Measurements from ENCODE around the gene CD164L2.

DNA sequence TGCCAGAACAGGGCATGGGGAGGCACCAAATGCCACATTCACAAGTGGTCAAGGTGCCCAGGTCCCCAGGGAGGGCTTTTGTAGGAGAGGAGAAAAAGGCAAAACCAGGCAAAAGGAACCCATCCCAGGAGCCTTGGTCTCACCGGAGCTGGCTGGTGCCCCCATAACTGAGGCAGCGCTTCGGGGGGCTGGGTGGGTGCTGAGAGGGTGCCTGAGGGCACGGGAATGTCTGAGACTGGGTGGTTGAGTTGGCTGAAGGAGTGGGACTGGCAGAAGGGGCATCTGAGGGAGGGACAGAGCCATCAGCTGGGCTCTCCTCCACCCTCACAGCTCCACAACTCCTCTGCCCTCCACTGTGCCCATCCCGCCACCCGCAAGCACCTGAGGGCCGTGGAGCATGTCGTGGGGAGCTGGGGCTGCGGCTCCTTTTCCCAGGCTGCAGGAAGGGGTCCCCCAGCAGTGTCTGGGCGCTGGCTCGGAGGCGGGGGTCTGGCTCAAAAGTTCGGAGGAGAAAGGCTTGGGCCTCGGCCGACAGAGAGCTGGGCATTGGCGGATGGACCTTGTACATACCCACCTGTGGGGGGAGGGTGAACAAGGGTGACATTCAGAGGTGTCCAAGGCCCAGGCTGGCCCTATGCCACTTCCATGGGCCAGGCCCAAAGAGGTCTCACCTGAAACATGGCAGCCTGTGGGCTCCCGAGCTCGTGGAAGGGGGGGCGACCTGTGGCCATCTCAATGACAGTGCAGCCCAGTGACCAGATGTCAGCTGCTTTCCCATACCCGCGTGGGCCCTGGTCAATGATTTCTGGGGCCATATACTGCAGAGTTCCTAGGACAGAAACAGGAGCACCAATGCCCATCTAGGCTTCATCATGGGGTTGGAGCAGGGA lies 24.9 kb downstream of the CD164L2 start:
- TF ChIP-seq ZFP30 (CRISPR knock-in tag; IDR thresholded peaks at IDR 0.05) (no peak), ZFP3 (CRISPR knock-in tag; IDR thresholded peaks at IDR 0.05) (no peak), TOX (CRISPR knock-in tag; IDR thresholded peaks at IDR 0.05; ENCODE audit: borderline replicate concordance) (no peak), CSDC2 (CRISPR knock-in tag; IDR thresholded peaks at IDR 0.05) (no peak), RARB (CRISPR knock-in tag; IDR thresholded peaks at IDR 0.05) (no peak), TCF4 (CRISPR knock-in tag; IDR thresholded peaks at IDR 0.05; ENCODE audit: borderline replicate concordance) (no peak), ZC3H10 (CRISPR knock-in tag; IDR thresholded peaks at IDR 0.05) (no peak), GLIS3 (CRISPR knock-in tag; IDR thresholded peaks at IDR 0.05) (no peak), ESRRG (CRISPR knock-in tag; IDR thresholded peaks at IDR 0.05) (no peak), SNAI2 (CRISPR knock-in tag; IDR thresholded peaks at IDR 0.05) (no peak), OSR1 (CRISPR knock-in tag; IDR thresholded peaks at IDR 0.05) (no peak)
- TF ChIP-seq, protein P1, sequence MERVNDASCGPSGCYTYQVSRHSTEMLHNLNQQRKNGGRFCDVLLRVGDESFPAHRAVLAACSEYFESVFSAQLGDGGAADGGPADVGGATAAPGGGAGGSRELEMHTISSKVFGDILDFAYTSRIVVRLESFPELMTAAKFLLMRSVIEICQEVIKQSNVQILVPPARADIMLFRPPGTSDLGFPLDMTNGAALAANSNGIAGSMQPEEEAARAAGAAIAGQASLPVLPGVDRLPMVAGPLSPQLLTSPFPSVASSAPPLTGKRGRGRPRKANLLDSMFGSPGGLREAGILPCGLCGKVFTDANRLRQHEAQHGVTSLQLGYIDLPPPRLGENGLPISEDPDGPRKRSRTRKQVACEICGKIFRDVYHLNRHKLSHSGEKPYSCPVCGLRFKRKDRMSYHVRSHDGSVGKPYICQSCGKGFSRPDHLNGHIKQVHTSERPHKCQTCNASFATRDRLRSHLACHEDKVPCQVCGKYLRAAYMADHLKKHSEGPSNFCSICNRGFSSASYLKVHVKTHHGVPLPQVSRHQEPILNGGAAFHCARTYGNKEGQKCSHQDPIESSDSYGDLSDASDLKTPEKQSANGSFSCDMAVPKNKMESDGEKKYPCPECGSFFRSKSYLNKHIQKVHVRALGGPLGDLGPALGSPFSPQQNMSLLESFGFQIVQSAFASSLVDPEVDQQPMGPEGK (CRISPR knock-in tag; IDR thresholded peaks at IDR 0.05; ENCODE audit: borderline replicate concordance), result no peak
- TF ChIP-seq, protein P2, sequence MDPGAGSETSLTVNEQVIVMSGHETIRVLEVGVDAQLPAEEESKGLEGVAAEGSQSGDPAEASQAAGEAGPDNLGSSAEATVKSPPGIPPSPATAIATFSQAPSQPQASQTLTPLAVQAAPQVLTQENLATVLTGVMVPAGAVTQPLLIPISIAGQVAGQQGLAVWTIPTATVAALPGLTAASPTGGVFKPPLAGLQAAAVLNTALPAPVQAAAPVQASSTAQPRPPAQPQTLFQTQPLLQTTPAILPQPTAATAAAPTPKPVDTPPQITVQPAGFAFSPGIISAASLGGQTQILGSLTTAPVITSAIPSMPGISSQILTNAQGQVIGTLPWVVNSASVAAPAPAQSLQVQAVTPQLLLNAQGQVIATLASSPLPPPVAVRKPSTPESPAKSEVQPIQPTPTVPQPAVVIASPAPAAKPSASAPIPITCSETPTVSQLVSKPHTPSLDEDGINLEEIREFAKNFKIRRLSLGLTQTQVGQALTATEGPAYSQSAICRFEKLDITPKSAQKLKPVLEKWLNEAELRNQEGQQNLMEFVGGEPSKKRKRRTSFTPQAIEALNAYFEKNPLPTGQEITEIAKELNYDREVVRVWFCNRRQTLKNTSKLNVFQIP (CRISPR knock-in tag; IDR thresholded peaks at IDR 0.05; ENCODE audit: borderline replicate concordance, low read depth), result no peak
